ENCODE results near the gene EME2.

Gene EME2

GRCh38 chr16:1775006-1775845 lies 2.6 kb downstream of the EME2 start:
- no peaks in the 10 kb centered on the region for H4K20me1 ChIP-seq (ENCODE audit: insufficient read depth, low read length)
- peaks cover 35% of the 10 kb centered on the region for H3K79me2 ChIP-seq (ENCODE audit: low read length)

GRCh38 chr16:1775846-1776671 lies 3.4 kb downstream of the EME2 start:
- H3K4me3 ChIP-seq (ENCODE audit: low read length) = no peak overlapping the region
- no peak overlapping the region for H3K9ac ChIP-seq (ENCODE audit: low read length)
- H4K20me1 ChIP-seq (ENCODE audit: insufficient read depth, low read length) = no peaks in the 10 kb centered on the region
- no peak overlapping the region for H3K4me2 ChIP-seq (ENCODE audit: low read length)
- TF ChIP-seq EZH2phosphoT487 (IDR thresholded peaks at IDR 0.05; ENCODE audit: low read depth) (no peak), CTCF (IDR thresholded peaks at IDR 0.05; ENCODE audit: low read depth, low read length) (no peak)
- H3K27me3 ChIP-seq (ENCODE audit: low read depth, low read length) = no peaks in the 10 kb centered on the region
- H3K27ac ChIP-seq (ENCODE audit: low read length) = no peak overlapping the region
- H3K36me3 ChIP-seq (replicated peaks; ENCODE audit: low read depth, low read length) = peaks cover 3% of the 10 kb centered on the region
- peaks cover 9% of the 10 kb centered on the region for H3K4me1 ChIP-seq (ENCODE audit: low read length)
- H3K9me3 ChIP-seq (ENCODE audit: insufficient read depth, low read length) = no peaks in the 10 kb centered on the region
- H2AFZ ChIP-seq (ENCODE audit: low read depth, low read length) = no peak overlapping the region
- peaks cover 35% of the 10 kb centered on the region for H3K79me2 ChIP-seq (ENCODE audit: low read length)

More at GRCh38 chr16:1775006-1775845, 2.6 kb downstream of the EME2 start:
- no peak overlapping the region for H3K27ac ChIP-seq (ENCODE audit: low read length)
- no peaks in the 10 kb centered on the region for H3K27me3 ChIP-seq (ENCODE audit: low read depth, low read length)
- H3K9ac ChIP-seq (ENCODE audit: low read length) = no peak overlapping the region
- H3K36me3 ChIP-seq (replicated peaks; ENCODE audit: low read depth, low read length) = peaks cover 4% of the 10 kb centered on the region
- H3K9me3 ChIP-seq (ENCODE audit: insufficient read depth, low read length) = no peaks in the 10 kb centered on the region
- H2AFZ ChIP-seq (ENCODE audit: low read depth, low read length) = no peak overlapping the region
- no peak overlapping the region; the same call in 1 of the 2 replicates for H3K4me2 ChIP-seq (ENCODE audit: low read length)
- peaks cover 12% of the 10 kb centered on the region for H3K4me1 ChIP-seq (ENCODE audit: low read length)
- no peak overlapping the region for H3K4me3 ChIP-seq (ENCODE audit: low read length)
- TF ChIP-seq EZH2phosphoT487 (IDR thresholded peaks at IDR 0.05; ENCODE audit: low read depth) (no peak), CTCF (IDR thresholded peaks at IDR 0.05; ENCODE audit: low read depth, low read length) (no peak)

- no peaks in the 10 kb centered on the region for H4K20me1 ChIP-seq (ENCODE audit: insufficient read depth, low read length)
- no peak overlapping the region for H3K4me2 ChIP-seq (ENCODE audit: low read length)
- H3K9ac ChIP-seq (ENCODE audit: low read length) = no peak overlapping the region
- H3K27ac ChIP-seq (ENCODE audit: low read length) = no peak overlapping the region
- peaks cover 14% of the 10 kb centered on the region for H3K4me1 ChIP-seq (ENCODE audit: low read length)
- H3K36me3 ChIP-seq (replicated peaks; ENCODE audit: low read depth, low read length) = peaks cover 3% of the 10 kb centered on the region
- peaks cover 37% of the 10 kb centered on the region for H3K79me2 ChIP-seq (ENCODE audit: low read length)
- no peaks in the 10 kb centered on the region for H3K27me3 ChIP-seq (ENCODE audit: low read depth, low read length)
- no peaks in the 10 kb centered on the region for H3K9me3 ChIP-seq (ENCODE audit: insufficient read depth, low read length)
- TF ChIP-seq EZH2phosphoT487 (IDR thresholded peaks at IDR 0.05; ENCODE audit: low read depth) (no peak), CTCF (IDR thresholded peaks at IDR 0.05; ENCODE audit: low read depth, low read length) (no peak)
- H3K4me3 ChIP-seq (ENCODE audit: low read length) = no peak overlapping the region
- no peak overlapping the region for H2AFZ ChIP-seq (ENCODE audit: low read depth, low read length)
Measured at GRCh38 chr16:1776672-1776955, 4.0 kb downstream of the EME2 start.

- no peak overlapping the region for H3K27ac ChIP-seq (ENCODE audit: low read length)
- no peak overlapping the region for H3K9ac ChIP-seq (ENCODE audit: low read length)
- no peaks in the 10 kb centered on the region for H3K27me3 ChIP-seq (ENCODE audit: low read depth, low read length)
- no peak overlapping the region for H3K4me2 ChIP-seq (ENCODE audit: low read length)
- no peak overlapping the region for H3K4me3 ChIP-seq (ENCODE audit: low read length)
- peaks cover 15% of the 10 kb centered on the region for H3K4me1 ChIP-seq (ENCODE audit: low read length)
- H3K79me2 ChIP-seq (ENCODE audit: low read length) = peaks cover 37% of the 10 kb centered on the region
- no peak for TF ChIP-seq EZH2phosphoT487 (IDR thresholded peaks at IDR 0.05; ENCODE audit: low read depth)
- no peak for TF ChIP-seq CTCF (IDR thresholded peaks at IDR 0.05; ENCODE audit: low read depth, low read length)
- peaks cover 2% of the 10 kb centered on the region for H3K36me3 ChIP-seq (replicated peaks; ENCODE audit: low read depth, low read length)
- H4K20me1 ChIP-seq (ENCODE audit: insufficient read depth, low read length) = no peaks in the 10 kb centered on the region
- H3K9me3 ChIP-seq (ENCODE audit: insufficient read depth, low read length) = no peaks in the 10 kb centered on the region
- H2AFZ ChIP-seq (ENCODE audit: low read depth, low read length) = no peak overlapping the region
Measured at GRCh38 chr16:1776991-1777374, 4.4 kb downstream of the EME2 start.
